ENCODE results near the gene UBE2Q2.
"Not testable (repeated sequence)": the region's sequence is repeated elsewhere in the genome, so short reads cannot be mapped to it uniquely, and the experiment has no call there.

The UBE2Q2 gene

GRCh38 chr15:75827691-75828090 lies 15.6 kb upstream of the UBE2Q2 start:
- no peak for DNase-seq

DNA sequence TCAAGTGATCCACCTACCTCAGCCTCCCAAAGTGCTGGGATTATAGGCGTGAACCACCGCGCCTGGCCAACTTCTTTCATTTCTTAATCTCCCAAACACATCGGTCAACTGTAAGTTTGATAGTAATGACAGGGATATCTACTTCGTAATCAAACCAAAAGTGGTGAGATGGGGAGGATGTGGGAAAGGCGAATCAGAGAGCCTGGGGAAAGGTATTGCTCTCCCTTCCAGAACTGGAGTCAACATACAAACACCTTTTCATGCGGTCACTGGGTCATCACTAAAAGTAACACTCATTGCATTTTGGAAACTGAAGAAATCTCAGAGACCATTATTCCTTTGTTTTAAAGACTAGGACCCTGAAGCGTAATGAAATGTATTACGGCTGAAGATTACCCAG lies 14.8 kb upstream of the UBE2Q2 start:
- no peak for DNase-seq

- DNase-seq: no peak
These were observed 12.1 kb upstream of the UBE2Q2 start for GRCh38 chr15:75830910-75831805.

- no peak for DNase-seq
These were observed 11.5 kb upstream of the UBE2Q2 start for GRCh38 chr15:75831806-75832102.

- no peak for DNase-seq
These were observed 11.1 kb upstream of the UBE2Q2 start for GRCh38 chr15:75832114-75832513.

DNA sequence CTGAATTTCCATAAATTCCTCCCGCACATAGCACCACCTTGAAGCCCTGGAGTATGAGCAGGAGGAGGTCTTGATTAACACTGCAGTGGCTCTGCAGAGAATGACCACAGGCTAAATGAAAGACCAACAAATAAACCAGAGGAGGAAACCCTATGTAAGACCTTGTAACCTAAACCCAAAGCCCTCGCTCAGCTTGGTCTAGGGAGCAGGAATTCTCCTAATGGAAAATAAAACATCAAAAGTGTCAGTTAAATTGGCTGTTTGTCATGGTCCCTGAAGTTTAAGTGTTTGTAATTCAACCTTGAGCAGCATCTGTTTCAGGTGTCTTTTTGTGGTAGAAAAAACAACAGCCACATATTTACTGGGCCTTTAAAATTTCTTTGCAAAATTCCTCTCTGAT lies 9.2 kb upstream of the UBE2Q2 start:
- DNase-seq: no peak

DNA sequence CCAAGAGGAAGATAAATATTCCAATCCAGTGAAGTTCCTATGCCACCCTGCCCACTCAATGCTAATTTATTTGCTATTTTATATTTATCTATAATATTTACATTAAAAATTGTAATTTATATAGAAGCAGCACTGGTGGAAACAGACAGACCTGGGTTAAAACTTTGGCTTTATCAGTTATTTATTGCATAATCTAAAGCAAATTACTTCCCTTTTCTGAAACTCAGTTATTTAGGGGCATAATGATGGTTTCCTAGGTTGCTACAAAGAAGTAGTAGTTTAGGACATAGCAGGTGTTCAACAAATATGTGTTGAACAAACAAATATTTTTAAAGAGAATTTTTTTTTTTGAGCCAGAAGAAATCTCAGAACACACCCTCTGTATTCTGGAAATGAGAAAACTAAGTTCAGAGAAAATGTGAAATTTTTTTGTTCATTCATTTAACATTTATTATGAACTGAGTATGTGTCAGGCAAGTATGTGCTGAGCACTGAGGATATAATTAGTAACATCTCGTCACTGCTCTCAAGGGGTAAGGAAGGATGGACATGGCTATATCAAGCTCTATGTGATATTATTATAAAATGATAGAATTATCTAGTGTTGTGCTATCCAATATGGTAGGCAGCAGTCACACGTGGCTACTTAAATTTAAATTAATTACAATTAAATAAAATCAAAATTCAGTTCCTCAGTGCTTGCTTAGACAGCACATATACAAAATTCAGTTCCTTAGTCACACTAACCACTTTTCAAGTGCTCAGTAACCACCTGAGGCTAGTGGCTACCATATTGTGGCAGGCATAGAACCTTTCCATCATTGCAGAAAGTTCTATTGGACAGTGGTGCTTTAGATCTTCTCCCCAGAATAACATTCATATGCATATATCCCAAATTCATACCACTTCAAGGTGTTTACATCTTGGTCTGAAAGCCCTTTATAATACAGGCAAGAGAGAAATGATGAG lies 7.0 kb upstream of the UBE2Q2 start:
- DNase-seq: no peak

DNA sequence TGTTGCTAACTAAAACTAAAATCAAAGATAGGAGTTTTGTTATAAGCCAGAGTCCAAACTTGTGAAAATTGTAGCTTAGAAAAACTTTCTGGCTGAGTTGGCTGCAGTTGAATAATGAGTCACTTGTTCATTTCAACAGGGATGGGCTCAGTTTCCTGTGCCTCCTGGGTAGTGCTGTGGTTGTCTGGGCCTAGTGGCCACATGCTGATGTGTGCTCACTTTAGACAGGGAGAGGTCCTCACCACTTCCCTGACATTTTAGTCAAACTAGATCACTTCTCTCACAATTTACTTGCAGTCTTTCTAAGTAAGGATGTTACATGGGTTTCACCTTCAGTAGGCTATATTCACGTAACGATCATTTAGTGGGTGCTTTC lies 6.3 kb upstream of the UBE2Q2 start:
- peak; percentile 46 for DNase-seq

DNA sequence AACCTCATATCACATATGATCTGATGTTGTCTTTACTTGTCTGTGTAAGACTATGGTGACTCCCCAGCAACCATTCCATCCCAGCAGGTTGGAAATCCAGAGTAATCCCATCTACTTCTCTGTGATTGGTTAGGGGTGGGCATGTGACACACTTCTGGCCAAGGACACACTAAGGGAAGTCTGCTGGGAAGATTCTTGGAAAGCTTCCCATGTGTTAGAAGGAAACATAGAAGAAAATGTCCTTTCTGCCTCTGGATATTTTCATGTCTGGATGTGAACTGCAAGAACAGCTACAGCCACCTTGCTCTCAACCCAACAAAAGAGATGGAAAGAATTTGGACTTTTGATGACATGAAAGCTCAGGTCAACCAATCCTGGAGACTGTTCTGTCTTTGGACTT lies 2.6 kb upstream of the UBE2Q2 start:
- no peak for DNase-seq

- DNase-seq: no peak
These were observed 1.6 kb upstream of the UBE2Q2 start for GRCh38 chr15:75841626-75842025.

DNA sequence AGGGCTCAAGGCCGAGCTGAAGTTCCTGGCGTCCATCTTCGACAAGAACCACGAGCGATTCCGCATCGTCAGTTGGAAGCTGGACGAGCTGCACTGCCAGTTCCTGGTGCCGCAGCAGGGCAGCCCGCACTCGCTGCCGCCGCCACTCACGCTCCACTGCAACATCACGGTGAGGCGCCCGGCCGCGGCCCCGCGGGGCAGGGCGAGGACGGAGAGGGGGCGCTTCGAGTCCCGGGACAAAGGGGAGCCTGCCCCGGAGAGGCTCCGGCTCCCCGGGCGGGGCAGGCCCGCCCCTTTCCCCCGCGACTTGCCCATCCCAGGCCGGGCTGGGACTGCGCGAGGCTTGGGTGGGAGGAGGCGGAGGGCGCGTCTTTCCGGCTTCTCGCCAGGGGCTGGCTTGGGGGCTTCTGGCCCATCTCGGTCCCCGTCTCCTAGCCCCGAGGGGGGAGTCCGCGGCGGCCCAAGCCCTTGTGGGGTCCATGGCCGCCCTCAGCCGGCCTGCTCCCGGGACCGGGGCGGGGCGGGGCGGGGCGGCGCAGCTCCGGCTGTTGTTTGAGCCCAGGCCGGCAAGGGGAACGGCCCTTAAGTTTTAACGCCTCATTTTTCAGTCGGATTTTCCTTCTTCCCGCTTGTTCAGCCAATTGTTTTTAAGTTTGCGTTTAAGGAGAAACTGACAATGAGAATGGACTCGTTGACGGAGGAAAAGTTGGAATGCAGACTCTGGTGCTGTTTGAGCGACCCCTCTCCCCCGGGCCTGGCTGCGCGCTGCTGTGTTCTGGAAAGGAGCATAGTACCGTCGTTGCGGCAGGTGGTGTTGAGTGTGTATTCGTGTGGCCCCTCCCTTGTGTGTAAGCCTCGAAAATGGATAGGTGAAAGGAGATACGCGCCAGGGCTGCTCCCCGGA lies 683 bp downstream of the UBE2Q2 start:
- peak; percentile 45 for DNase-seq

DNA sequence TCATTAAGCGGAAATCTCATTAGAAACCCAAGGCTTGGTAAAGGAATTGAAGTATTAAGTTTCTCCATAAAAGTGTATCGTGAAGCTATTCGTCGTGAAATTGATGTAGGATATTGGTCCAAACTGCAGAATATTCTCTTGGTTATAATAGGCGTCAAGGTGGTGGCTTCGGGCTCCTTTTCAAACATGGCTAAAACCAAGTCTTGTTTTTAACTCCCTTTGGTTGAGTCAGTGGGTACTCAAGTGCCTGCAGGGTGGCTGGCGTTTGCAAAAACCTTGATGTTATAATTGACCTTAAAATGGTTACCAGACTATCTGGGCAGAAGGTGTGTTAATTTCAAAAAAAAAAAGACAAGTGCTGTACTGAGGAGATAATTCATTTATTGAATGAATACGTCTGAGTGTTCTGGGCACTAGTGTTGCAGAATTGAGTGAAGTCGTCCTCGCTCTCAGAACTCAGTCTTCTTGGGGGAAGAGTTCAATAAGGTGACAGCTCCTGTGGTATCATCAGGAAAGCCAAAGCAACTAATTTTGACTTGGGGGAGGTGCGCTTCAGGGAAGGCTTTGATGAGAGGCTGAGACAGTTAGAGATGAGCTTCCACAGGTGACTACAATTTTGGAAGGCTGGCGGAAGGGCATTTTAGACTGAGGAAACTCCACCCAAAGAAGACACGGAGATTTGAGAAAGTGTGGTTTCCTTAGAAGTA lies 1.5 kb downstream of the UBE2Q2 start:
- no peak for DNase-seq

DNA sequence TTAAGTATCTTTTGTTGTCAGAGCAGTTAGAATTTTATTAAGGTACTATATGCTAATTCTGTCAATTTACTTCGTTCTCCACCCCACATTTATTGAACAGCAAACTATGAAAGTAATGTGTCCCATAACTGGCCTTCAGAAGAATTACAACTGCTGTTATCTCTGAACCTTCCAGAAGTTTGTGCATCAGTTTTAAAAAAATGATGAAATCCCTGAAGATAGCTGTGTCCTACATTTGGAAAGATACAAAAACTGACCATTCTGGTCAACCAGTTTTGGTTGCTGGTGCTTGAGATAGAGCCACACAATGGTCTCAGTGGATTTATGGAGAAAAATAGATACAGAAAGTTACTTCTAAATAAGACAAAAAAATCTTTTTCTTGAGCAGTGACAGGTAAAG lies 5.9 kb downstream of the UBE2Q2 start:
- no peak for DNase-seq

- no peak for DNase-seq
These were observed 7.5 kb downstream of the UBE2Q2 start for GRCh38 chr15:75850708-75851107.

DNA sequence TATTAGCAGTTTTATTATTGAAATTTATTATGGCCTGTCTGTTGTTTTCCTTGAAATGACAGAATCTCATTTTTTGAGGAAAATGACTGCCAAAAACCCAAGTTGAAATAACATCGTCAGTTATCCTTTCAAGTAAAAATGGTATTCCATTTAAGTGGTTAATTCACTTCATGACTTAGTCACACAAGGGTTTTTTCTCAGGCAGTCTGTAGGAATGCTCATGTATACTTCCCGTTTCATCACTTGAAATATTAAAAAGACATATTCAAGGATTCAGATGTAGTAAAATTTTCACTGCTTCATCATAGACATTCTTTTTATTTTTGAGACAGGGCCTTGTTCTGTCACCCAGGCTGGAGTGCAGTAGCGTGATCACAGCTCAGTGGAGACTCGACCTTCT lies 8.3 kb downstream of the UBE2Q2 start:
- DNase-seq: not testable (repeated sequence)

DNA sequence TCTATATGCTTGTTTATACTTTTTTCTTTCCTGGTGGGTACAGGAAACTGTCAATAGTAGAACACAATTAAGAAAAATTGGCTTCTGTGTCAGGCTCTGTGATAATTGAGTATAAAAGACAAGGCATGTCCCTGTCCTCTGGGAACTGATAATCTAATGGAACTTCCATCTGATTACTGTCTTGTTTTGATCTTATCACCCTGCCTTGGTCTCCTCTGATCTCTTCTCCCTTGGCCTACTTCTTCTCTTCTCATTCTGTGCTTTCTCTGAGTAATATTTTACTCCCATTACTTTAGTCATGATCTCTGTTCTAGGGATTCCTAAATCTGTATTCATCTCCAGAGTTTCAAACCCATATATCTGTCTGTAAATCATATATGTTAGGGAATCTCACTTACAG lies 14.6 kb downstream of the UBE2Q2 start:
- DNase-seq: no peak

- DNase-seq: no peak
These were observed 18.6 kb downstream of the UBE2Q2 start for GRCh38 chr15:75861750-75862402.

DNA sequence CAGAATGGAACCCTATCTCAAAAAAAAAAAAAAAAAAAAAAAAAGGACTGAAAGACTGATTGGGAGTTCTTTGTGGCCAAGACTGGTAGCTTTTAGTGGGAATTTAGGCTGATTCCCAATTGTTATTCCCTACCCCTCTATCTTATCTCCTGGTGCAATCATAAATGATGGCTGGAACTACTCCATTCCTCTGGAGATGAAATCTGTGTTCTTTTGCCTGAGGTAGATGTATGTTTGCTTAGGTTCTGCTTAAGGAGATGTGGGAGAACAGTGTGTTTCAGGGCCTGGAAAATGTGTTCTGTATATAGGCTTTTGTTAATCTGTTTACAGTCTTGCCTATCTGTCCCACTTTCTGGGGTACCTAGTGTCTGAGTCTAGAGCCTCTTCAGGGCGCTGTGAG lies 19.5 kb downstream of the UBE2Q2 start:
- no peak for DNase-seq

DNA sequence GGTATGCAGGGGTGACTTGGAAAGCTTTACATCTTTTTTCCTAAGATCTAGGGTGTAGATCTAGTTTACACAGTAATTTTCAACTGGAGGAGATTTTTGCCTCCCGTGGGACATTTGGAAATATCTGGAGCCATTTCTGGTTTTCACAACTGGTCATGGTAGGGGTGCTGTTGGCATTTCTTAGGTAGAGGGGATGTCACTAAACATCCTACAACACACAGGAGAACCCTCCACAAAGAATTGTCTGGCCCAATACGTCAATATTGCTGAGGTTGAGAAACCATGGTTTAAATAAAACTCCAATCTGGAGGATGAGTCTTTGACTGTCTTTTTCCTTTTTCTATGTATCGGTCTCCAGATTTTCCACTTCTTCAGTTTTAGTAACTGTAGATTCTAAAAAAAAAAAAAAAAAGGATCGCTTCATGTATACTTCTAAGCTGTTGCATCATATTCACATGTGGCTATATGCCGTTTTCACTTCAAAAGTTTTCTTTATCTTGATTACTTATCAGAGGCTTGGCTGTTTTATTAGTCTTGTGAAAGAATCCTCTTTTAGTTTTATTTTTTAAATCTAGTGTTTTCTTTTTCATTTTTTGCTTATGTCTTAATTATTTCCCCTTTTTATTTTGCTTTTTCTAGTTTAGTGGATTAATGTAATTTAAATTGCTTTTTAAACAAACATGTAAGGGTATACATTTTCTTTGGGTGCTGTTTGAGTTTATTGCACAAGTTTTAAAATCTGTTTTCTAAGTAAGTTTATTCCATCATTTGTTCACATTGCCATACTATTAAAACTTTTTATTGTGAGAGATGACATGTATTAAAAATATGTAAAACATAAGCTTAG lies 21.2 kb downstream of the UBE2Q2 start:
- no peak for DNase-seq

GRCh38 chr15:75866045-75866444 lies 22.8 kb downstream of the UBE2Q2 start:
- DNase-seq: not testable (repeated sequence)

DNA sequence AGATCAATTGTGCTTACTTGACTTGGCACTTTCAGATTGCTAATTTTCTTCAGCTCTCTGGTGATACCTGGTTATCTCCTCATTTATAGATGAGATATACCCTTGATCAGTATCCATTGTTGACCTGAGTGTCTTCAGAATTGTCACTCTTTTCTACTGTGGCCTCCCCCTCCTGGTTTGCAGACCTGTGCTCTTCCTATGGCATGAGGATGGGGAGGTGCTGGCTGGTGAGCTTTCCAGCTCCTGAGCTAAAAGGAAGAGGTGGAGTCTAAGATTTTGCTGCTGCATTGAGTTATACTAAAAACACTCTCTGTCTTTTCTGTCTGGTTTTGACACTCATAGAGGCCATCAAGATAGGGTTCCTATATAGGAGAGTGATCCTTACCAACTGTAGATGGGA lies 23.7 kb downstream of the UBE2Q2 start:
- no peak for DNase-seq

Measured in activated effector memory CD4-positive, alpha-beta T cell treated with Interleukin-2 at 50 U/mL for 16 hours (primary cell).